Prostate gland (tissue), 2 donors: Measurements from ENCODE around the gene HTR4. TPM values are rescaled to one million over a fixed set of nuclear protein-coding genes. Genes with fewer than 3 reads are reported as not detected.

Source experiments
- DNase-seq: peaks from one replicate; pipeline ENCODE4 v3.0.0-alpha.2; 2019; ENCODE audit warnings: low spot score
- H3K27ac ChIP-seq, 2 donors: fragments of 200-600 bp; sonication (generic); 2 replicates each; pipeline ENCODE4 v1.5.1; 2017 to 2019
- H3K27me3 ChIP-seq: fragments of 200-600 bp; sonication (generic); replicated peaks from 2 replicates; pipeline ENCODE4 v1.5.1; 2019; ENCODE audit not compliant: insufficient read depth
- H3K36me3 ChIP-seq, 2 donors: fragments of 200-600 bp; sonication (generic); 1 replicate in 1 of 2; 2 replicates in 1 of 2; pipeline versions ENCODE4 v1.5.1 to v1.8.1; 2017 to 2019
- H3K4me1 ChIP-seq: fragments of 200-600 bp; sonication (generic); replicated peaks from 2 replicates; pipeline ENCODE4 v1.5.1; 2019
- H3K4me3 ChIP-seq, 2 donors: fragments of 200-600 bp; sonication (generic); 2 replicates each; pipeline ENCODE4 v1.5.1; 2017 to 2019
- H3K9me3 ChIP-seq: fragments of 200-600 bp; sonication (generic); 2 replicates; pipeline ENCODE4 v1.5.1; 2017
- POLR2A ChIP-seq: fragments of 450-650 bp; IDR thresholded peaks from one replicate; pipeline ENCODE4 v1.6.1; 2016; ENCODE audit warnings: antibody characterized with exemption, mild to moderate bottlenecking
- POLR2AphosphoS5 ChIP-seq: sonication (generic); formaldehyde crosslinking; IDR thresholded peaks from one replicate; pipeline ENCODE4 v1.6.1; 2017; ENCODE audit warnings: antibody characterized with exemption
- WGBS: methylation state at CpG from one replicate; pipeline ENCODE4 v1.1.5; 2018; 5-methylcytosine and 5-hydroxymethylcytosine counted together
- intact Hi-C: fragments of 100-400 bp; cut with DNase I; formaldehyde crosslinking; loops from one replicate; pipeline ENCODE4 v1.14.2; 2022
- total RNA-seq, 2 donors: library from RNA; depleted of rRNA; stranded (reverse); fragments of >200 nt; gene quantifications; one replicate each; pipeline ENCODE4 v1.1.0, GENCODE V29; 2016
- TF ChIP-seq, protein P1 (sequence below), 4 experiments: fragments of 200-600 bp in 2 of 4; fragments of 450-650 bp in 2 of 4; sonication (generic) in 2 of 4; IDR thresholded peaks; 1 replicate in 3 of 4; 2 replicates in 1 of 4; pipeline ENCODE4 v1.5.1; 2016 to 2019; ENCODE audit warnings: antibody characterized with exemption in 4 of 4, mild to moderate bottlenecking in 2 of 4, moderate library complexity in 2 of 4

Gene HTR4
- total RNA-seq, 2 donors from 2014 or later = 2.1 TPM; not detected in 1

DNA sequence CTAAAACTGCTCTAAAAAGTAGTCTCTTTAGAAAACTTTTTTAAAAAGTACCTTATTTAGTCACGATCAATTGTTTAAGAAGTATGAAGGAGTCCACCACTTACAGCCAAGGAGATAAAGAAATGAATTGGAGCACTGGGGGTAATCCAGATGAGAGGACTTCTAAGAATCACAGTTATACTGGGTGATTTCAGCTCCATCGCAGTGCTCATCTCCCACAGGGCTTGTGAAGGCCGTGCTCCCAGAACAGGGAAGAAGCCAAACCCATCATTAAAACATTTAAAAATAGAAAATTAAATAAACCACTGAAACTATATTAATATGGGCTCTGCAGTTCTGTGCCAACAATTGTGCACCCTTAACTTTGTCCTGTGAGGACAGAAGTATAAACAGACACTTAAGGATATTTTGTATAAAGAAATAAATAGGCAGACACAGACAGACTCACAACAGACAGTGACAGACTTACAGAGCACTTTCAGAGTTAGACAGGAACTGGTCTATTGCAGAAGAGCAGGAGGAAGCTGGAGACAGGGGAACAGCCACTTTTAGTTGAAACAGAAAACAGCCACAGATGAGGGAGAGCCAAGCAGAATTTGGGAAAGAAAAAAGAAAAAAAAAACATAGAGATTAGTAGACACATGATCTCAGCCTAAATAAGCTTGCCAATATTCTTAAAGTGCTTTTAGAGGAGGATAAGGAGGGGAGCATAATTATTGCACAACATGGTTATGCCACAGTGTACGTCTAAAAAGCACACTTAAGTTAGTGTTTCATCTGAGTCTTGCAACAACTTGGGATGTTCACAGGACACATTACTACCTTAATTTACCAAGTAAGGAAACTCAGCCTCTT lies 188.7 kb downstream of the HTR4 start:
- H3K4me1 ChIP-seq = no peaks in the 10 kb centered on the region
- WGBS = 46% methylated on average over 4 of the region's 4 CpGs
- intact Hi-C loops = no loop called here

DNA sequence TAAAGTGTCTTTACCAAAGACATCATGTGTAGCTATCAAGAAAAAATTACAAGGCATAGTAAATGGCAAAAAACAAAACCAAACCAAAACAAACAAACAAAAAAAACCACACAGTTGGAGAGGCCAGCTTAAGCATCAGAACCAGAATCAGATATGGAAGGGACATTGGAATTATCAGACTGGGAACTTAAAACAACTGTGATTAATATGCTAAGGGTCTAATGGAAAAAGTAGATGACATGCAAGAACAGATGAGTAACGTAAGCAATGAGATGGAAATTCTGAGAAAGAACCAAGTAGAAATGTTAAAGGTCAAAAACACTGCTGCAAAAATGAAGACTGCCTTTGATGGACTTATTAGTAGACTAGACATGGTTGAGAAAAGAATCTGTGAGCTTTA lies 194.7 kb downstream of the HTR4 start:
- H3K9me3 ChIP-seq = no peaks in the 10 kb centered on the region
- no peak for DNase-seq
- TF ChIP-seq POLR2AphosphoS5 (no peak), POLR2A (no peak)
- TF ChIP-seq, protein P1, sequence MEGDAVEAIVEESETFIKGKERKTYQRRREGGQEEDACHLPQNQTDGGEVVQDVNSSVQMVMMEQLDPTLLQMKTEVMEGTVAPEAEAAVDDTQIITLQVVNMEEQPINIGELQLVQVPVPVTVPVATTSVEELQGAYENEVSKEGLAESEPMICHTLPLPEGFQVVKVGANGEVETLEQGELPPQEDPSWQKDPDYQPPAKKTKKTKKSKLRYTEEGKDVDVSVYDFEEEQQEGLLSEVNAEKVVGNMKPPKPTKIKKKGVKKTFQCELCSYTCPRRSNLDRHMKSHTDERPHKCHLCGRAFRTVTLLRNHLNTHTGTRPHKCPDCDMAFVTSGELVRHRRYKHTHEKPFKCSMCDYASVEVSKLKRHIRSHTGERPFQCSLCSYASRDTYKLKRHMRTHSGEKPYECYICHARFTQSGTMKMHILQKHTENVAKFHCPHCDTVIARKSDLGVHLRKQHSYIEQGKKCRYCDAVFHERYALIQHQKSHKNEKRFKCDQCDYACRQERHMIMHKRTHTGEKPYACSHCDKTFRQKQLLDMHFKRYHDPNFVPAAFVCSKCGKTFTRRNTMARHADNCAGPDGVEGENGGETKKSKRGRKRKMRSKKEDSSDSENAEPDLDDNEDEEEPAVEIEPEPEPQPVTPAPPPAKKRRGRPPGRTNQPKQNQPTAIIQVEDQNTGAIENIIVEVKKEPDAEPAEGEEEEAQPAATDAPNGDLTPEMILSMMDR (IDR thresholded peaks at IDR 0.05) = no peak
- H3K27ac ChIP-seq = no peak overlapping the region
- no peak overlapping the region for H3K4me3 ChIP-seq
- no peaks in the 10 kb centered on the region for H3K4me1 ChIP-seq
- 100% methylated on average over 1 of the region's 1 CpG for WGBS
- no peaks in the 10 kb centered on the region for H3K27me3 ChIP-seq
- no peaks in the 10 kb centered on the region for H3K36me3 ChIP-seq
- intact Hi-C loops = no loop called here

More for the DNA sequence above, 188.7 kb downstream of the HTR4 start:
- TF ChIP-seq, protein P1 (IDR thresholded peaks at IDR 0.05) = no peak
- TF ChIP-seq POLR2AphosphoS5 (no peak), POLR2A (no peak)
- Histone ChIP-seq H3K27ac (no peak overlapping the region), H3K9me3 (no peaks in the 10 kb centered on the region), H3K27me3 (no peaks in the 10 kb centered on the region), H3K36me3 (no peaks in the 10 kb centered on the region), H3K4me3 (no peak overlapping the region)
- no peak for DNase-seq

DNA sequence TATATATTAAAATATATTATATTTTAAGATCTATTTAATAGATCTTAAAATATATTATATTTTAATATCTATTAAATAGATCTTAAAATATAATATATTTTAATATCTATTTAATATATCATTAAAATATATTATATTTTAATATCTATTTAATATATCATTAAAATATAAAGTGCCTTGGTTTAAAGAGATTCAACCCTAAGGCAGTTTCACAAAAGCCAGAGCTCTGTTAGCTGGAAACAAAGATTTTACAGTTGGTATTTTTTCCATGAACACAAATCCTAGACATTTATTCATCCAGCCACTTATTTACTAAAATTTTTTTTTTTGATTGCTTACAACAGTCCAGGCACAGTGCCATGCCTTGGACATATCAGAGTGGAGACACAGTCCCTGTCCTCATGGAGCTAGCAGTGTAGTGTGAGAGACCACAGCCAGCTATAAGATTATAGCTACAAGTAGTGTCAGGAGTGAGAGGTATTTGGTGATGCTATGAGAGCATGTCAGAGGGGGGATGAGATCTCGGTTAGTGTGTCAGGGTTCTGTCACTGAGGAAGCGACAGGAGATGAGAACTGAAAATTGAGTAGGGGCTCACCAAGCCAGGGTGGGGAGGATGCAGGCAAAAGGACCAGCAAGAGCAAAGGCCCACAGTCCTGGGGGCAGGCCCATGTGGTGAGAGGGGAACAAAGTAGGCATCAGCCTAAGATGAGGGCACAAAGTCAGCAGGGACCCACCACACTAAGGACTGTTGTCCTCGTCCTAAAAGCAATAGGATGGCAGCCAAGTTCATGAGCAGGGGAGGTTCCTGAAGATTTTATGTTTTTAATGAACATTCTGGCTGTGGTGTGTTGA lies 196.1 kb downstream of the HTR4 start:
- intact Hi-C loops = no loop called here
- 76% methylated on average over 3 of the region's 3 CpGs for WGBS
- H3K27ac ChIP-seq = no peak overlapping the region
- no peaks in the 10 kb centered on the region for H3K9me3 ChIP-seq
- no peak for DNase-seq
- no peak overlapping the region for H3K4me3 ChIP-seq
- no peaks in the 10 kb centered on the region for H3K36me3 ChIP-seq
- no peaks in the 10 kb centered on the region for H3K27me3 ChIP-seq
- no peak for TF ChIP-seq POLR2AphosphoS5
- TF ChIP-seq POLR2A = no peak
- TF ChIP-seq, protein P1 (IDR thresholded peaks at IDR 0.05) = no peak
- no peaks in the 10 kb centered on the region for H3K4me1 ChIP-seq

DNA sequence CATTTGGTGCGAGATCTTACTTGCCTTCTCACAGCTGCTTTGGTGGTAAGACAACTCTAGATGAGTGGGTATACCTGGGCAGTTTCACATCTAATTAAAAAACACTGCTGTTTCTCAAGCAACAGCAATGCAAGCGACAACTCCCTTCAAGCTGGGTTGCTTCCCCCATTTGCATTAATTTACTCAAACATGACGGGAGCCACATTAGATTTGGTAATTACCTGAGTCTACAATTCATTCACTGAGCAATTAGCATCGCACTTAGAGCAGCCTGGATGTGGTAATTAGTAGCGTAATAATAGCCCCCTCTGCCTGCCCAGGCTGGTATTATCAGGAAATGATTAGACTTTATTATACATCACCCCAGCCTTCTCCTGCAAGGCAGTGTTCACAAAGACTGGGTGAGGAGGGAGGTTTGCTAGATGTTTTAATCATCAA lies 197.1 kb downstream of the HTR4 start:
- Histone ChIP-seq H3K27ac (no peak overlapping the region), H3K4me1 (no peaks in the 10 kb centered on the region), H3K9me3 (no peaks in the 10 kb centered on the region), H3K27me3 (no peaks in the 10 kb centered on the region), H3K36me3 (no peaks in the 10 kb centered on the region), H3K4me3 (no peak overlapping the region)
- 42% methylated on average over 5 of the region's 5 CpGs for whole genome bisulfite sequencing
- no peak for DNase-seq
- TF ChIP-seq POLR2A = no peak
- TF ChIP-seq, protein P1 (IDR thresholded peaks at IDR 0.05) = peak in 1 of 4 experiments; percentile 9
- TF ChIP-seq POLR2AphosphoS5 = no peak
- intact Hi-C loops = no loop called here
